T-helper 1 cell (primary cell): ENCODE data around the gene ARMC6.

Source experiments
- DNase-seq, 5 donors: peaks; one replicate each; pipeline ENCODE4 v3.0.0-alpha.2; 2012 to 2020
- total RNA-seq, 4 donors: gene quantifications; one replicate each; lab custom pipeline; 2026; lab: John Stamatoyannopoulos, UW

ARMC6 gene
- 10.0 to 18.7 (median 12.6) reads per million in 4 donors for total RNA-seq

DNA sequence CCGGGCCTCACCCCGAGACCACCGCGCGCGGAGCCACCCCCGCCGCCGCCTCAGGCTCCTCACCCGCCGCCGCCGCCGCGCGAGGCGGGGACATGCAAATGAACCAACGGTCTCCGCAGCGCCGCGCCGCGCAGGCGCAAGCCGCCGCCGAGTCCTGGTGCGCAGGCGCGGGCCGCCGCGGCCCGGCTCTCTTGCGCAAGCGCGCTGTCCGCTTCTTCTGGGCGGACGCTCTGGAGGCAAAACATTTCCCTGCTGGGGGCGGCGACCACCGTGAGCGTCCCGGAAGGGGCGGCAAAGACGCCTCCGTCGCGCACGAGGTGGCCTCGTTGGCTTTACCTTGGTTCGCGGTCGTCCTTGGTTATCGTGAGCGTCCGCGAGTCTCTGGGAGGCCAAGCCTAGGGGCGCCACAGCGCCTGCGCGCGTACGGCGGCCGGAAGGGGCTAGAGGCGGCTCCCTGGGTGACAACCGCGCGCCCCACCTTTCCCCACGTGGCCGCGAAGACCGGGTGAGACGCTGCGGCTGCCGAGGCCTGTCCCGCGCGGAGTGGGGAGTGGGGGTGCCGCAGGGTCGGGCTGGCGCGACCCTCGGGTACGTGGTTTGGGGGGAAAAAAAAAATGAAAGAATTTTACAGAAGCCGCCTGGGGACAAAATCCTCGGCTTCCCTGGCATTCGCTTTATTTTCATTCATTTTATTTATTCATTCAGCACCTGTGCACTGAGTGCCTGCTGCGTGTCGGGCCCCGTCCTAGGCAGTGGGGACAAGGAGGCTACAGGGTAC, at the start of gene ARMC6, which contains the start of gene SUGP2:
TSS of gene ARMC6 (plus strand) at position 178 of the 778 bp plus-strand sequence. CDS start 607 bp downstream, outside the sequence.
TSS of gene SUGP2 (minus strand) at position 92 of the 778 bp plus-strand sequence. CDS start 2,446 bp downstream, outside the sequence.
- DNase-seq: peak; percentile 78 to 91 (median 82)

GRCh38 chr19:18984251-18984650, 49.2 kb upstream of the ARMC6 start:
- no peak for DNase-seq

GRCh38 chr19:18985257-18985656, 48.1 kb upstream of the ARMC6 start:
- no peak for DNase-seq

- no peak for DNase-seq
Measured at GRCh38 chr19:18987456-18987855, 45.9 kb upstream of the ARMC6 start.

- DNase-seq: no peak
Measured at GRCh38 chr19:18989316-18989715, 44.1 kb upstream of the ARMC6 start.

GRCh38 chr19:18990128-18990708, 43.2 kb upstream of the ARMC6 start:
- no peak for DNase-seq

DNA sequence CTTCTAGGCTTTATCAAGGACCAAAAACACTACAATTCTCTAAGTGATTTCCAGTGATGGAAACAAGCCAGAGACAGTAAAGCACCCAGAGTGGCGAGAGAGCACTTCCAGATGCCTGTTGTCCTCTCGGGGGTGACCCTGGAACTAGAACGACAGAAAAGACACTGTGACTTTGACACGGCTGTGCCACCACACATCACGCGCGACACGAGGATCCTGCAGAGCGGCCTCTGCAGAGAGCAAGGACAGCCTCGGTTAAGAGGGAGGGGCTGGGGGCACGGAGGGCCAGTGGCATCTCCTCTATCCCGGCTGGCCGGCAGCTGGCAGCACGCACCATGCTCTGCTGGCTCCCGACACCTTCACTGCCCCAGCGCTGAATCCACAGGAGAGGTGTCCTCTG, 42.4 kb upstream of the ARMC6 start:
- DNase-seq: no peak

GRCh38 chr19:18991468-18991867, 41.9 kb upstream of the ARMC6 start:
- DNase-seq: no peak

GRCh38 chr19:18992696-18993095, 40.7 kb upstream of the ARMC6 start:
- DNase-seq: no peak

DNA sequence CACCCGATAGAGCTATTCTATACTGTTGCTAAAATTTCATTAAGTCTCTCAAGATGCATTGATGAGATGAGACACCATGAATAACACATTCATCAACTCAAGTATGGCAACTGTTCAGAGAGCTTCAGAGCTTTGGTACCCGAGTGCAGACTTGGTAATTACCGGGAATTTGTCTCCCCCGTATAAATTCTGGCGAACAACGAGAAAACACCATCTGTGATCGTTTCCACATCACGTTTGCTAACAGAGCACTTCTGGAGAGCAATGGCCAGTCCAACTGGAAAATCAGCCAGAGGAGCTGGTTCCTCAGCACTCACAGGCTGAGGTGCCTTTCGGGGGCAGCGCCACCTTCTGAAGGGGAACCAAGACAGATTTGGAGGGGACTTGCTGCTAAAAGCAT, 40.3 kb upstream of the ARMC6 start:
- no peak for DNase-seq

GRCh38 chr19:18995804-18996241, 37.6 kb upstream of the ARMC6 start:
- DNase-seq: peak in 1 of 5 donors; percentile 12

DNA sequence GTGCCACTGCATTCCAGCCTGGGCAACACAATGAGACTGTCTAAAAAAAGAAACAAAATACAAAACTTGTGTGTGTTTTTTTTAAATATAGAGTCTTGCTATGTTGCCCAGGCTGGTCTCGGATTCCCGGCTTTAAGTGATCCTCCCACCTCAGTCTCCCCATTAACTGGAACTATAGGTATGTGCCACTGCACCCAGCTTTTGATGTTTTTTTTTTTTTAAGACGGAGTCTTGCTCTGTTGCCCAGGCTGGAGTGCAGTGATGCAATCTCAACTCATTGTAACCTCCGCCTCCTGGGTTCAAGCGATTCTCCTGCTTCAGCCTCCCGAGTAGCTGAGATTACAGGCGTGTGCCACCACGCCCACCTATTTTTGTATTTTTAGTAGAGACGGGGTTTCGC, 37.1 kb upstream of the ARMC6 start:
- no peak for DNase-seq

DNA sequence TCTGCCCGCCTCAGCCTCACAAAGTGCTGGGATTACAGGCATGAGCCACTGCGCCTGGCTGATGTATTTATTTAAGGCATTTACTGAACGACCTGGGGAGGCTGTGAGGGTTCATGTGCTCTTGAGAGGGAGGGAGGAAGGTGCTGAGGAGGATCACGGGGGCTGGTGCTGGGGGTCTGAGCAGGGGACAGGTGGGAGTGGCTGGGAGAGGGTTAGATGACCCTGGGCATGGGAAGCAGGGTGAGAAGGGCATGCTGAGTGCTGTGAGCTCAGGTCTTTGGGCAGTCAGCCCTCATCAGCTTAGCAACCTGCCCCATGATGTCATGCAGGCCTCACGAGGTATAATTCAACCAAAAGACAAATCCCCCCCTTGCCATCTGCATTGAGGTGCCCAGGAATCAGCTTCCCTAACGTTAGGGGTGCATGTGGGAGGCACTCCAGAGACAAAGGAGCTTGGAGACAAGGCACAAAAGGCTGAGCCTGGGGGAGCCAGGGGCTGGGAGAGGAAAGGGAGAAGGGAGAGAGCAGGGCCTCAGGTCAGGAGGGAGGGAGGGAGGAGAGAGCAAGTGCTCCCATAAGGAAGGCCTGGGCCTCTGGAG, 36.5 kb upstream of the ARMC6 start:
- DNase-seq: no peak

- no peak for DNase-seq
Measured at GRCh38 chr19:18998276-18998675, 35.1 kb upstream of the ARMC6 start.

DNA sequence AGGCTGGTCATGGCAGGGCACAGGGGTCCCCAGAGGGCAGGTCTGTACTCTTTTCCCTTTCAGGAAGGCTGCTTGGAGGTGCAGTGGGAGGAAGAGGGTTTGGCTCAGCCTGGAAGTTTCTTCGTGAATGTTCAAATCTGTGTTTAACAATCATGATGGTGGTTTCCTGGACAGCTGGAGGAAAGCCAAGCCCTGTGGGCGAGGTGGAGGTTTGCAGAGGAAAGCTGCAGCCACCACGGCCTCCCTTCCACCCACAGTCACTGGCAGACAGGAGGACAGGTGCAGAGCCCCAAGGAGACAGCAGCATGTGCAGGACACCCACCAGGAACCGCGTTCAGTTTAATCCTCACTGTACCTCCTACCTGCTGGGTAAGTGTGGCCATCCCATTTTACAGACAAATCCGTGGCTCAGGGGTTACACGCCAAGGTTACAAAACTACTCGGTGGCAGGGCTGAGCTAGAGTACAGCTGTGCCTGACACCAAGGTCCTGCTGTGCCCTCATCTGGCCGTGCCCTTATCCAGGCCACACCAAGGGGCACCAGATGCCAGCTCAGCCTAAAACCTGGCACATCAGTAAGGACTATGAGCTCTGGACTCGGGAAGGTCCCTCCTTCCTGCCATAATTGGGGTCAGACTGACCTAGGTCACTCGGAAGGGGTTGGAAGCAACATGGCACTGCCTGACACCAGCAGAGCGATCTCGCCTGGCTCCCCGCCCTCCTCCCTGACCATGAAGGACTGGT, 34.2 kb upstream of the ARMC6 start:
- no peak for DNase-seq

DNA sequence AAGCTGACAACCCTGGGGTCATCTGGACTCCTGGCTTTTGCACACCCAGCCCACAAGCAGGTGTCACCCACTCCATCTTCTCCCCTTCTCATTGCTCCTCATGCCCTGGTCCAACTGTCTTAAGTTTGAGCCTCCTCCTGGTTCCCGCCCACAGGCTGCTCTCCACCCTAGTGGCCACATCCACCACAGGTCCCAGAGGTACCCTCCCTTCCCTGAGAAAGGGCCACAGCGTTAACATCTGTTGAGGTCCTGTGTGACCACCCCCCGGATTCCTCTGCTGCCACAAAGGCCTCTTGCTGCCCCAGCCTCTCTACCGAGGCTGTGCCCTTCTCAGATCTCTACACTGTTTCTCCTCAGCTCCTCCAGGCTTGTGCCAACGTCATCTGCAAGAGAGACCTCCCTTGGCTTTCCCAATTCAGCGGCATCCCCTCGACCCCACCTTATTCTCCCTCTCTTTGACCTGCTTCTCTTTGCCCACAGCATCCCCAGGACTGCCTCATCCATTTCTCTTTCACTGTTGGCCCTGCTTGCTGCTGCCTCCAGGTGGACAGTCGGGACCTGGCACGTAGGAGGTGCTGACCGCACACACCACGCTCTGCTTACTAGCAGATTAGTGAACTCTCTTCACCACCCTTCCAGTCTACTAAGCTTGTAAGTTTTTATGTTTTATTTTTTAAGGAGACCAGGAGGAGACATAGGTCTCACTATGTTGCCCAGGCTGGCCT, 33.3 kb upstream of the ARMC6 start:
- no peak for DNase-seq

DNA sequence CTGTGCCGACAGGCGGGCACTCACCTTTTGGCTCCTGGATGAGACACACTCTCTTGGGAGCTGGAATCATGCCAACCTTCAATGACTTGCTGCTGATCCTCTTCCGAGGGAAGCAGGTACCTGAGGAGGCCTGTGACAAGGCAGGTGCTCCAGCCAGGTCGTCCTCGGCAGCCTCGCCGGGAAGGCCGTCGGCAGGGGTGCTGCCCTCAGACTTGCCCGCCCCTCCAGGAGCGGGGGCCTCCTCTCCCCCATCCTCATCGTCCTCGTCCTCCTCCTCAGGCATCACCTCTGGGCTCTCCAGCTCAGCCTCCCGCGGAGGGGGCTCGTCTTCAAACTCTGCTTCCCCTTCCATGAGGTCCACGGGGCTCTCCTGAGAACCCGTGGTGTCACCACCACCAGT, 29.3 kb upstream of the ARMC6 start:
- no peak for DNase-seq

GRCh38 chr19:19006213-19006612, 27.2 kb upstream of the ARMC6 start:
- no peak for DNase-seq

- DNase-seq: no peak
Measured at GRCh38 chr19:19009951-19010350, 23.5 kb upstream of the ARMC6 start.

DNA sequence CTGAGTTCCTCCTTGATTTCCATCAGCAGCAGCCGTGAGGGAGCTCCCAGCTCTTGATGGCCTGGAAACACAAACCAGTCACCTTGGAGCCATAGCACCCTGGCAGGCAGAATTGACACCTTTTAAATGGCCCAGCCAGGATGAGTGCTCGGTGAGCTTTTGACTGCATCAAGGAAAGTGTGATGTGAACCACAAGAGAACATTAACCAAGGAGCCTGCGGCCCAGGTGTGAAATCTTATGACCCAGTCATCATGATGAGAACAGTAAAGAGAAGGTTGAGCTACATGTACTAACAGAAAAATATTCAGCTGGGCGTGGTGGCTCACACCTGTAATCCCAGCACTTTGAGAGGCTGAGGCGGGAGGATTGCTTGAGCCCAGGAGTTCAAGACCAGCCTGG, 22.9 kb upstream of the ARMC6 start:
- no peak for DNase-seq

GRCh38 chr19:19021115-19021514, 12.3 kb upstream of the ARMC6 start:
- no peak for DNase-seq

- no peak for DNase-seq
Measured at GRCh38 chr19:19022380-19022961, 10.9 kb upstream of the ARMC6 start.
